MM.1S (cell line): ENCODE data around the gene NARF.

Source experiments
- DNase-seq: peaks from one replicate; pipeline ENCODE4 v3.0.0-alpha.2; 2015
- H2AFZ ChIP-seq: fragments of 300-600 bp; sonication (generic); 2 replicates; pipeline ENCODE4 v1.6.0; 2016; ENCODE audit warnings: antibody characterized with exemption, low read length
- H3F3A ChIP-seq: fragments of 300-600 bp; sonication (generic); 2 replicates; pipeline ENCODE4 v1.6.1; 2016; ENCODE audit warnings: mild to moderate bottlenecking, antibody characterized with exemption, low read length, moderate library complexity, mixed read lengths; ENCODE audit not compliant: insufficient read depth
- H3K27ac ChIP-seq: fragments of 300-600 bp; sonication (generic); 2 replicates; pipeline ENCODE4 v1.5.1; 2016; ENCODE audit warnings: mild to moderate bottlenecking, low read length
- H3K27me3 ChIP-seq: fragments of 300-600 bp; sonication (generic); replicated peaks from 2 replicates; pipeline ENCODE4 v1.6.0; 2016; ENCODE audit warnings: low read length; ENCODE audit not compliant: insufficient read depth
- H3K36me3 ChIP-seq: fragments of 300-600 bp; sonication (generic); replicated peaks from 2 replicates; pipeline ENCODE4 v1.6.1; 2016; ENCODE audit warnings: mild to moderate bottlenecking, low read length, mixed read lengths; ENCODE audit not compliant: insufficient read depth
- H3K4me1 ChIP-seq: fragments of 300-600 bp; sonication (generic); 2 replicates; pipeline ENCODE4 v1.6.1; 2016; ENCODE audit warnings: low read length, mixed read lengths
- H3K4me2 ChIP-seq: fragments of 300-600 bp; sonication (generic); 2 replicates; pipeline ENCODE4 v1.6.0; 2016; ENCODE audit warnings: low read depth, low read length
- H3K4me3 ChIP-seq: fragments of 300-600 bp; sonication (generic); 2 replicates; pipeline ENCODE4 v1.5.1; 2016; ENCODE audit warnings: low read length, mixed read lengths
- H3K79me2 ChIP-seq: fragments of 300-600 bp; sonication (generic); 2 replicates; pipeline ENCODE4 v1.6.1; 2016; ENCODE audit warnings: mixed run types, low read length, mixed read lengths
- H3K9ac ChIP-seq: fragments of 300-600 bp; sonication (generic); 2 replicates; pipeline ENCODE4 v1.6.1; 2016; ENCODE audit warnings: low read length, mixed read lengths
- H3K9me2 ChIP-seq: fragments of 300-600 bp; sonication (generic); replicated peaks from 2 replicates; pipeline ENCODE4 v1.6.1; 2016; ENCODE audit warnings: mild to moderate bottlenecking, low read length, mixed read lengths; ENCODE audit not compliant: insufficient read depth
- H3K9me3 ChIP-seq: fragments of 300-600 bp; sonication (generic); replicated peaks from 2 replicates; pipeline ENCODE4 v1.6.1; 2016; ENCODE audit warnings: mild to moderate bottlenecking, low read length, mixed read lengths; ENCODE audit not compliant: insufficient read depth
- H4K20me1 ChIP-seq: fragments of 300-600 bp; sonication (generic); 2 replicates; pipeline ENCODE4 v1.6.1; 2016; ENCODE audit warnings: mild to moderate bottlenecking, low read length, moderate library complexity, mixed read lengths; ENCODE audit not compliant: insufficient read depth
- CTCF ChIP-seq: fragments of 300-600 bp; sonication (generic); IDR thresholded peaks from 2 replicates; pipeline ENCODE4 v1.5.1; 2016; ENCODE audit warnings: antibody characterized with exemption, low read length, mixed read lengths
- EZH2 ChIP-seq: fragments of 300-600 bp; sonication (generic); optimal IDR thresholded peaks from 2 replicates; pipeline ENCODE3; 2017; ENCODE audit warnings: low read depth, mild to moderate bottlenecking, antibody characterized with exemption, low read length, mixed read lengths
- EZH2phosphoT487 ChIP-seq: fragments of 300-600 bp; sonication (generic); IDR thresholded peaks from 2 replicates; pipeline ENCODE4 v1.6.1; 2018; ENCODE audit warnings: antibody characterized with exemption, low read length

The NARF gene

GRCh38 chr17:82416771-82417170, 41.8 kb upstream of the NARF start:
- Histone ChIP-seq H3K79me2 (peaks cover 60% of the 10 kb centered on the region), H3K9ac (no peak overlapping the region), H3K27me3 (no peaks in the 10 kb centered on the region), H2AFZ (no peak overlapping the region), H3K4me1 (no peaks in the 10 kb centered on the region; the same call in 1 of the 2 replicates), H4K20me1 (no peaks in the 10 kb centered on the region; the same call in 1 of the 2 replicates), H3K4me2 (no peak overlapping the region), H3K9me3 (no peaks in the 10 kb centered on the region), H3K36me3 (no peaks in the 10 kb centered on the region), H3K27ac (no peak overlapping the region), H3K4me3 (no peak overlapping the region), H3F3A (peaks cover 13% of the 10 kb centered on the region), H3K9me2 (no peaks in the 10 kb centered on the region)
- no peak for DNase-seq
- TF ChIP-seq EZH2 = no peak
- TF ChIP-seq CTCF = peak; percentile 12

- H2AFZ ChIP-seq = peak within 1 kb of the TSS; percentile 65
- peak within 1 kb of the TSS; percentile 88 for H3K4me2 ChIP-seq
- peak within 1 kb of the TSS; percentile 88 for H3K9ac ChIP-seq
- no peaks in the 10 kb centered on the region for H3K9me2 ChIP-seq
- DNase-seq = peak; percentile 90
- H4K20me1 ChIP-seq = no peaks in the 10 kb centered on the region; the same call in 1 of the 2 replicates
- H3K4me1 ChIP-seq = no peaks in the 10 kb centered on the region; the same call in 1 of the 2 replicates
- peak within 1 kb of the TSS; percentile 98 for H3K4me3 ChIP-seq
- H3K27ac ChIP-seq = peak within 1 kb of the TSS; percentile 68; the same call in 1 of the 2 replicates
- H3K36me3 ChIP-seq = no peaks in the 10 kb centered on the region
- H3K79me2 ChIP-seq = peaks cover 49% of the 10 kb centered on the region
- H3K9me3 ChIP-seq = no peaks in the 10 kb centered on the region
- TF ChIP-seq CTCF = no peak
- TF ChIP-seq EZH2 = no peak
- TF ChIP-seq EZH2phosphoT487 = no peak
- no peaks in the 10 kb centered on the region for H3K27me3 ChIP-seq
- H3F3A ChIP-seq = peaks cover 13% of the 10 kb centered on the region
Observed at GRCh38 chr17:82418001-82418986, 40.2 kb upstream of the NARF start, which contains the start of the genes HEXD and OGFOD3. TSS of gene HEXD (plus strand) at chr17:82418347. CDS start at chr17:82419800, 1,453 bp downstream. TSS of gene OGFOD3 (minus strand) at chr17:82418586. CDS start at chr17:82418485, 101 bp downstream.

- H2AFZ ChIP-seq = 0 out of 2 replicates have a peak overlapping the region, but pooled peaks have one; percentile 13
- peak overlapping the region; percentile 63; the same call in 1 of the 2 replicates for H3K27ac ChIP-seq
- peaks cover 42% of the 10 kb centered on the region for H3K79me2 ChIP-seq
- peak overlapping the region; percentile 88 for H3K4me2 ChIP-seq
- no peaks in the 10 kb centered on the region for H3K27me3 ChIP-seq
- no peaks in the 10 kb centered on the region; the same call in 1 of the 2 replicates for H3K4me1 ChIP-seq
- no peaks in the 10 kb centered on the region for H3K36me3 ChIP-seq
- H3F3A ChIP-seq = peaks cover 13% of the 10 kb centered on the region
- no peaks in the 10 kb centered on the region for H3K9me2 ChIP-seq
- no peaks in the 10 kb centered on the region; the same call in 1 of the 2 replicates for H4K20me1 ChIP-seq
- H3K4me3 ChIP-seq = peak overlapping the region; percentile 98
- DNase-seq = peak; percentile 62
- H3K9me3 ChIP-seq = no peaks in the 10 kb centered on the region
- H3K9ac ChIP-seq = peak overlapping the region; percentile 76
- TF ChIP-seq CTCF (no peak), EZH2phosphoT487 (no peak), EZH2 (no peak)
Observed at GRCh38 chr17:82419540-82419939, 39.0 kb upstream of the NARF start.
